Peyer's patch (tissue), 4 donors: Measurements from ENCODE around the gene PINK1. TPM values are rescaled to one million over a fixed set of nuclear protein-coding genes. Genes with fewer than 3 reads are reported as not detected.

ENCODE experiments used
- DNase-seq, 3 donors: peaks; one replicate each; pipeline ENCODE4 v3.0.0-alpha.2; 2017 to 2019
- H3K27ac ChIP-seq, 4 donors: fragments of 200-600 bp; sonication (generic); one replicate each; pipeline ENCODE4 v1.5.1; 2016 to 2019
- H3K27me3 ChIP-seq, 2 donors: fragments of 200-600 bp; sonication (generic); one replicate each; pipeline ENCODE4 v1.5.1; 2019
- H3K36me3 ChIP-seq, 3 donors: fragments of 200-600 bp; sonication (generic); one replicate each; pipeline ENCODE4 v1.5.1; 2016 to 2019
- H3K4me1 ChIP-seq, 4 donors: fragments of 200-600 bp; sonication (generic); one replicate each; pipeline ENCODE4 v1.5.1; 2016 to 2019
- H3K4me3 ChIP-seq, 4 donors: fragments of 200-600 bp; sonication (generic); 1 replicate in 3 of 4; 2 replicates in 1 of 4; pipeline ENCODE4 v1.5.1; 2016 to 2019; ENCODE audit warnings: mild to moderate bottlenecking in 1 of 4
- H3K9me3 ChIP-seq, 4 donors: fragments of 200-600 bp; sonication (generic); one replicate each; pipeline ENCODE4 v1.5.1; 2016 to 2019; ENCODE audit warnings: mild to moderate bottlenecking in 1 of 4
- CTCF ChIP-seq, 6 experiments: fragments of 450-650 bp in 4 of 6; fragments of 200-600 bp in 2 of 6; sonication (generic) in 1 of 6; IDR thresholded peaks; one replicate each; pipeline ENCODE4 v1.5.1; 2017 to 2019; ENCODE audit warnings: antibody characterized with exemption in 6 of 6, mild to moderate bottlenecking in 3 of 6, moderate library complexity in 1 of 6
- POLR2A ChIP-seq, 2 donors: fragments of 450-650 bp; IDR thresholded peaks; one replicate each; pipeline ENCODE4 v1.5.1; 2017; ENCODE audit warnings: antibody characterized with exemption in 2 of 2, mild to moderate bottlenecking in 2 of 2, moderate library complexity in 2 of 2
- total RNA-seq, 4 donors: library from RNA; depleted of rRNA; stranded (reverse); fragments of >200 nt; gene quantifications; one replicate each; pipeline ENCODE4 v1.1.0, GENCODE V29; 2016

Gene PINK1
- total RNA-seq, 4 donors from 2014 or later, result 71.8 to 96.1 (median 89.4) TPM

DNA sequence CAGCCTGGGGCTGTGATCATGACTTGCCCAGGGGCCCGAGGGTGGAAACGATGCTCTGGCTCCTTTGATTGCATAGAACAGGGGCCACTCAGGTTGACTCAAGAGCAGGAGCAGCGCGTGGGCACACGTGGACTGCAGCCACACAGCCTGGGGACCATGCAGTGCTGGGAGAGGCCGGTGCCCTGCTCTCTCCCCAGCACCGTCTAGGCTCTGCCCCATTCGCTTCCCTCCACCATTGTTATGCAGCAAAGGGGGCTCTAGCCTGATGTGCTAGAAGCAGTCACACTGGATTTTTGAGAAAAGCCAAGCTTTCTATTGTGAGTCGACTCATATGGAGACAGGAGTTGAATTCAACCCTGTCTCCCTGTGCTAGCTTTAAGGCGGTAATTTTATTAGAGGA is 8.7 kb downstream of the PINK1 start:
- H3K27ac ChIP-seq, result no peak overlapping the region
- H3K4me3 ChIP-seq, result no peak overlapping the region
- TF ChIP-seq CTCF (IDR thresholded peaks at IDR 0.05), result no peak
- H3K9me3 ChIP-seq, result no peaks in the 10 kb centered on the region
- DNase-seq, result no peak
- peaks cover 0 to 88% (median 0%) of the 10 kb centered on the region in 3 donors for H3K36me3 ChIP-seq
- H3K4me1 ChIP-seq, result no peaks in the 10 kb centered on the region
- H3K27me3 ChIP-seq, result no peaks in the 10 kb centered on the region

DNA sequence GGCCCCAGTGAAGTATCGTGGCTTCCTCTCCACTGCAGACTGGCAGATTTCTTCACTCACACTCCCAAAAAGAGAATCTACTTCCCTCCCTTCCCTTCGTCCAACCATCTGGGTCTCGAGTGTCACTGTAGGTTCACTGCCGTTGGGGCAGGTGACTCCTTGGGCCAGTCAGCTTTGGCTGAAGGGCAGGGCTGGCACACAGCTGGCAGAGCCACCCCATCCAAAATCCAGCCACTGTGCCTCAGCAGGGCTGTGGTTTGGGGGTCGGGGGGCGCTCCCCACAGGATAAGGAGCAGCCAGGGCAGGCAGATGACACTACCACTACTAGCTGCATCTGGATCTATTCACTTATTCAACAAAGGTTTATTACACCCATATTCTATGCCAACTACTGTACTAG is 9.8 kb downstream of the PINK1 start:
- no peak for TF ChIP-seq CTCF (IDR thresholded peaks at IDR 0.05)
- TF ChIP-seq POLR2A (IDR thresholded peaks at IDR 0.05), result no peak
- Histone ChIP-seq H3K9me3 (no peaks in the 10 kb centered on the region), H3K4me1 (no peaks in the 10 kb centered on the region), H3K4me3 (no peak overlapping the region), H3K27me3 (no peaks in the 10 kb centered on the region), H3K36me3 (peaks cover 0 to 90% (median 0%) of the 10 kb centered on the region in 3 donors), H3K27ac (no peak overlapping the region)
- DNase-seq, result no peak

DNA sequence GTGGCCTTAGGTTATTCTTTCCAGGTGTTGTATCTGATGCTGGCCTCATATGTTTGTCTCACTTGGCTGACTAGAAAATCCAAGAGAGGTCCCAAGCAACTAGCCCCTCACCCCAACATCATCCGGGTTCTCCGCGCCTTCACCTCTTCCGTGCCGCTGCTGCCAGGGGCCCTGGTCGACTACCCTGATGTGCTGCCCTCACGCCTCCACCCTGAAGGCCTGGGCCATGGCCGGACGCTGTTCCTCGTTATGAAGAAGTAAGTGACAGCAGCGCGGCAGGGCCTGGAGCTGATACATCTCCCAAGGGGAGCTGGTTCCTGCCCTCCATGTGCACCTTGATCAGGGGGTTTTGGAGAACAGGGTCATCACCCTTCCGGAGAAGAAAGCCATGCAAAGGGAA is 11.2 kb downstream of the PINK1 start:
- H3K27me3 ChIP-seq, result no peaks in the 10 kb centered on the region
- no peak for TF ChIP-seq POLR2A (IDR thresholded peaks at IDR 0.05)
- TF ChIP-seq CTCF (IDR thresholded peaks at IDR 0.05), result no peak
- H3K9me3 ChIP-seq, result no peaks in the 10 kb centered on the region
- no peak overlapping the region for H3K4me3 ChIP-seq
- no peak for DNase-seq
- no peak overlapping the region for H3K27ac ChIP-seq
- H3K36me3 ChIP-seq, result peaks cover 0 to 89% (median 0%) of the 10 kb centered on the region in 3 donors
- H3K4me1 ChIP-seq, result no peaks in the 10 kb centered on the region

DNA sequence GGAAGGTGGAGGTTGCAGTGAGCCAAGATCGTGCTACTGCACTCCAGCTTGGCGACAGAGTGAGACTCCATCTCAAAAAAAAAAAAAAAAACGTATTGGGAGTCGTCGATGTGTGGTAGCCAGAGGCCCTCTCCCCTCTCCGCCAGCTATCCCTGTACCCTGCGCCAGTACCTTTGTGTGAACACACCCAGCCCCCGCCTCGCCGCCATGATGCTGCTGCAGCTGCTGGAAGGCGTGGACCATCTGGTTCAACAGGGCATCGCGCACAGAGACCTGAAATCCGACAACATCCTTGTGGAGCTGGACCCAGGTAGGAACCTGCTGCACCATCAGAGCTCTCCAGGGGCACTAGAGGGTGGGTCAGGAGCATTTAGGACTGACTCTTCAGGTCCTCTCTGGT is 12.2 kb downstream of the PINK1 start:
- H3K4me1 ChIP-seq, result no peaks in the 10 kb centered on the region
- H3K4me3 ChIP-seq, result no peak overlapping the region
- H3K9me3 ChIP-seq, result no peaks in the 10 kb centered on the region
- no peak for DNase-seq
- peaks cover 0 to 89% (median 0%) of the 10 kb centered on the region in 3 donors for H3K36me3 ChIP-seq
- H3K27me3 ChIP-seq, result no peaks in the 10 kb centered on the region
- no peak overlapping the region for H3K27ac ChIP-seq
- TF ChIP-seq CTCF (IDR thresholded peaks at IDR 0.05) (no peak), POLR2A (IDR thresholded peaks at IDR 0.05) (no peak)

DNA sequence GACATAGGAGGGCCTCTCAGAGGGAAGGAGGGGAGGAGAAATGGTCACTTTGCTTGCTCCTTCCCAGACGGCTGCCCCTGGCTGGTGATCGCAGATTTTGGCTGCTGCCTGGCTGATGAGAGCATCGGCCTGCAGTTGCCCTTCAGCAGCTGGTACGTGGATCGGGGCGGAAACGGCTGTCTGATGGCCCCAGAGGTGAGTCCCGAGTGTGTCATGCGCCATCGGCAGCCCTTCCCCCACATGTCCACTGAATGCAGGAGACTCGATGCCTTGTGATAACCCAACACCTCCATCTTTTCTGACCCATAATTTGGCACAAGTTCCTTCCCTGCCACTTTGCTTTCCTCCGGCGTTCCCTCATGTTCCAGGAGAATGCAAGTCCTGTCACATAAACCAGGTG is 15.2 kb downstream of the PINK1 start:
- no peak for DNase-seq
- Histone ChIP-seq H3K9me3 (no peaks in the 10 kb centered on the region), H3K4me3 (no peak overlapping the region), H3K27me3 (no peaks in the 10 kb centered on the region), H3K36me3 (peaks cover 0 to 89% (median 0%) of the 10 kb centered on the region in 3 donors), H3K4me1 (no peaks in the 10 kb centered on the region), H3K27ac (no peak overlapping the region)
- TF ChIP-seq CTCF (IDR thresholded peaks at IDR 0.05) (no peak), POLR2A (IDR thresholded peaks at IDR 0.05) (no peak)

- H3K27me3 ChIP-seq, result no peaks in the 10 kb centered on the region
- no peak for DNase-seq
Measured at GRCh38 chr1:20648946-20649345, 15.7 kb downstream of the PINK1 start.

More at GRCh38 chr1:20648946-20649345, 15.7 kb downstream of the PINK1 start:
- Histone ChIP-seq H3K4me3 (no peak overlapping the region), H3K9me3 (no peaks in the 10 kb centered on the region), H3K4me1 (no peaks in the 10 kb centered on the region), H3K36me3 (peaks cover 0 to 88% (median 0%) of the 10 kb centered on the region in 3 donors), H3K27ac (no peak overlapping the region)
- TF ChIP-seq POLR2A (IDR thresholded peaks at IDR 0.05) (no peak), CTCF (IDR thresholded peaks at IDR 0.05) (no peak)
